Right lobe of liver (tissue), 6 donors: ENCODE data around the gene SLC12A9. TPM values are rescaled to one million over a fixed set of nuclear protein-coding genes. Genes with fewer than 3 reads are reported as not detected.
A peak's percentile ranks its signal among the peaks of the same experiment; 100 is the strongest.

Experiments used
- ATAC-seq, 4 donors: fragments of 200-7000 bp; cut with Tn5 transposase; one replicate each; pipeline ENCODE4 v1.9.1; 2020; ENCODE audit warnings: mild to moderate bottlenecking in 4 of 4, moderate library complexity in 4 of 4
- DNase-seq, 3 donors: peaks; one replicate each; pipeline ENCODE4 v3.0.0-alpha.2; 2020
- H3K27ac ChIP-seq, 3 donors: fragments of 200-600 bp; one replicate each; pipeline ENCODE4 v1.8.0; 2022
- H3K27me3 ChIP-seq, 2 donors: fragments of 200-600 bp; one replicate each; pipeline ENCODE4 v1.8.0; 2022
- H3K36me3 ChIP-seq, 4 donors: fragments of 200-600 bp; sonication (generic) in 1 of 4; one replicate each; pipeline versions ENCODE4 v1.5.1 to v1.8.0; 2017 to 2022; ENCODE audit warnings: control low read depth in 1 of 4
- H3K4me1 ChIP-seq, 4 donors: fragments of 200-600 bp; sonication (generic) in 1 of 4; one replicate each; pipeline versions ENCODE4 v1.5.1 to v1.8.0; 2017 to 2022; ENCODE audit warnings: control low read depth in 1 of 4
- H3K4me3 ChIP-seq, 3 donors: fragments of 200-600 bp; one replicate each; pipeline ENCODE4 v1.8.0; 2022
- H3K9me3 ChIP-seq, 4 donors: fragments of 200-600 bp; sonication (generic) in 1 of 4; one replicate each; pipeline versions ENCODE4 v1.5.1 to v1.8.0; 2017 to 2022; ENCODE audit warnings: control low read depth in 1 of 4
- POLR2A ChIP-seq: fragments of 450-650 bp; IDR thresholded peaks from one replicate; pipeline ENCODE4 v1.6.1; 2017; ENCODE audit warnings: antibody characterized with exemption, mild to moderate bottlenecking
- WGBS: methylation state at CpG from one replicate; pipeline ENCODE4 v1.1.6; 2018; ENCODE audit warnings: low coverage, low lambda C conversion rate; ENCODE audit not compliant: insufficient coverage; ENCODE audit errors: missing lambda C conversion rate; 5-methylcytosine and 5-hydroxymethylcytosine counted together
- intact Hi-C, 2 donors: fragments of 100-400 bp; cut with DNase I; formaldehyde crosslinking; loops; one replicate each; pipeline versions ENCODE4 v1.11.2 to v1.14.1; 2022
- total RNA-seq, 6 experiments: library from RNA; depleted of rRNA in 2 of 6; stranded (reverse); fragments of >200 nt in 2 of 6; fragmentation: NEBNext Ultra II Directional in 3 of 6; extraction: Animal tissue kit (Norgen Biotek cat#: 25700) in 3 of 6; gene quantifications; one replicate each; pipeline versions ENCODE4 v1.1.0 to v1.2.4, GENCODE V29; 2016 to 2023
- TF ChIP-seq, protein P1 (sequence below), 4 donors: fragments of 200-600 bp in 3 of 4; fragments of 450-650 bp in 1 of 4; IDR thresholded peaks; one replicate each; pipeline versions ENCODE4 v1.5.1 to v1.8.0; 2016 to 2022; ENCODE audit warnings: antibody characterized with exemption in 4 of 4, mild to moderate bottlenecking in 2 of 4
- donor health status: DM: no; HTN: yes; CAD: no.
- donor health status: DM: no; HTN: no; CAD: no.
- donor health status: DM: no; HTN: no; CAD: no.
- donor health status: DM: no; HTN: yes; CAD: no.
- donor health status: DM: no; HTN: yes; CAD: no.

Gene SLC12A9
- total RNA-seq, 6 experiments from 2014 or later = 7.1 to 10.6 (median 9.2) TPM

DNA sequence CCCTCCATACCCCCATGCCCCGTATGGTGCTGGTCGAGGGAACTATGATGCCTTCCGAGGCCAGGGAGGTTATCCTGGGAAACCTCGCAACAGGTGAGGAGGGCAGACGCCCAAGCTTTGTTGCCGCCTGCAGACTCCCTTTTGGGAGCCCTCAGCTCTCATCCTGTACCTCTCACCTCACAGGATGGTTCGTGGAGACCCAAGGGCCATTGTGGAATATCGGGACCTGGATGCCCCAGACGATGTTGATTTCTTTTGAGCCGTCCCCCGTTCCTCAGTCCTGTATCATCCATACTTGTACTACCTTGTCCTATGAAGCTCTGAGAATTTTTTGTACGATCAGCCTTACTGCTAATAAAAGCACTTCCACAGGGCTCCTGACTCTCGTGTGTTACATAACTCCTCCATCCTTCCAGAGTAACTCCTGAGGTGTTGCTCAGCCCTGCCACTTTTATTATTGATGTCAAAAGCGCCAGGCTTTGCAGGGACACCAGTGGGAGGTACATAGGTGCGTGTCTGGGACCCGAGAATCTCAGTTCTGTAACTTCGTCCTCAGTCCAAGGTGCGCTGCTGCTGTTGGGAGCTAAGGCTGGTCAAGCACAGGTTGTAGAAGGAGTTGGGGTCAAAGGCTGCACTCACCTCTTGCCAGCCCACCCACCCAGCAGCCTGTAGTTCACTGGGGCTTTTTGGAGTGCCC lies 35.9 kb downstream of the SLC12A9 start:
- H3K4me3 ChIP-seq = peak overlapping the region; percentile 77 to 84 (median 82)
- DNase-seq = no peak
- peaks cover 0 to 52% (median 20%) of the 10 kb centered on the region in 4 donors for H3K36me3 ChIP-seq
- no peak for ATAC-seq
- H3K4me1 ChIP-seq = peaks cover 0 to 15% (median 8%) of the 10 kb centered on the region in 4 donors
- H3K9me3 ChIP-seq = no peaks in the 10 kb centered on the region
- 48% methylated on average over 13 of the region's 18 CpGs for WGBS
- no peak for TF ChIP-seq POLR2A
- H3K27me3 ChIP-seq = no peaks in the 10 kb centered on the region
- intact Hi-C loops = no loop called here
- peak overlapping the region in 2 of 3 donors; percentile 61 to 70 for H3K27ac ChIP-seq

DNA sequence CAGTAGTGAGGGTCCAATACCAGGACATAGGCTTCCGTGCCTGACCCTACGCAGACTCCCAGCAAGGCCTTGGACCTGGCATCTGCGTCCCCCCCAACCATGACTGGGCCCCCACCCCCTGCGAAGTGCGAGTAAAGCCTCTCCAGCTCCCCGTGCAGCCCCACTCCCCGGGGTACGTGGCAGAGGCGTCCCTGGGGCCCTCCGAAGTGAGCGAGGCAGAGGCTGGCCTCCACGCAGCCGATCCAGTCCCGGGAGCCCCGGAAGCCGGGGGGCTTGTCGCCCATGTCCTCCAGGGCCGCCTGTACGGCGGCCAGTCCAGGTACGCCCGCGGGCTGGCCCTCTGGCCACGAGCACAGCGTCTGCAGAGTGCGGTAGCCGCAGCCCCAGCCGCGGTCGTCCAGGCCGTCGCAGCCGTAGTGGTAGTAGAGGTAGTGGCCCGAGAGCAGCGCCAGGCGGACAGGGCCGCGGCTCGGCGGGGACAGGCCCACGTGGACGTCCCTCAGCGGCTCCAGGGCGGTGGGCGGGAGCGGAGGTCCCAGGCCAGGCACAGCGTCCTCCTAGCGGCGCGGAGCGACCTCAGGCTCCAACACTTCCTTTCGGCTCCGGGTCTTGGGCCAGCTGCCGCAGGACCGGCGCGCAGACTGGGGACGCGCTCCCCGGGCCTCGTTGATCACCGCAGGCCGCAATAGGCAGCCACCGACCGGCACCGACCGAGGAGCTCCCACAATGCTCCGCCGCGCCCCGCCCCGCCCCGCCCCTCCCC lies 36.7 kb downstream of the SLC12A9 start, which contains the start of gene UFSP1:
TSS of gene UFSP1 (minus strand) at position 728 of the 763 bp plus-strand sequence. CDS start at position 284, 444 bp downstream.
- Histone ChIP-seq H3K4me3 (peak within 1 kb of the TSS; percentile 77 to 84 (median 82)), H3K27ac (peak within 1 kb of the TSS; percentile 65 to 77 (median 77)), H3K36me3 (peaks cover 0 to 46% (median 17%) of the 10 kb centered on the region in 4 donors), H3K9me3 (no peaks in the 10 kb centered on the region), H3K27me3 (no peaks in the 10 kb centered on the region), H3K4me1 (peaks cover 0 to 15% (median 8%) of the 10 kb centered on the region in 4 donors)
- peak; percentile 48 to 68 (median 65) for ATAC-seq
- WGBS = no CpG with 5 or more reads among the region's 73 CpGs
- no peak for DNase-seq
- intact Hi-C loops = no loop called here
- TF ChIP-seq POLR2A = peak; percentile 58
- TF ChIP-seq, protein P1, sequence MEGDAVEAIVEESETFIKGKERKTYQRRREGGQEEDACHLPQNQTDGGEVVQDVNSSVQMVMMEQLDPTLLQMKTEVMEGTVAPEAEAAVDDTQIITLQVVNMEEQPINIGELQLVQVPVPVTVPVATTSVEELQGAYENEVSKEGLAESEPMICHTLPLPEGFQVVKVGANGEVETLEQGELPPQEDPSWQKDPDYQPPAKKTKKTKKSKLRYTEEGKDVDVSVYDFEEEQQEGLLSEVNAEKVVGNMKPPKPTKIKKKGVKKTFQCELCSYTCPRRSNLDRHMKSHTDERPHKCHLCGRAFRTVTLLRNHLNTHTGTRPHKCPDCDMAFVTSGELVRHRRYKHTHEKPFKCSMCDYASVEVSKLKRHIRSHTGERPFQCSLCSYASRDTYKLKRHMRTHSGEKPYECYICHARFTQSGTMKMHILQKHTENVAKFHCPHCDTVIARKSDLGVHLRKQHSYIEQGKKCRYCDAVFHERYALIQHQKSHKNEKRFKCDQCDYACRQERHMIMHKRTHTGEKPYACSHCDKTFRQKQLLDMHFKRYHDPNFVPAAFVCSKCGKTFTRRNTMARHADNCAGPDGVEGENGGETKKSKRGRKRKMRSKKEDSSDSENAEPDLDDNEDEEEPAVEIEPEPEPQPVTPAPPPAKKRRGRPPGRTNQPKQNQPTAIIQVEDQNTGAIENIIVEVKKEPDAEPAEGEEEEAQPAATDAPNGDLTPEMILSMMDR (IDR thresholded peaks at IDR 0.05) = peak in 1 of 4 donors; percentile 11

DNA sequence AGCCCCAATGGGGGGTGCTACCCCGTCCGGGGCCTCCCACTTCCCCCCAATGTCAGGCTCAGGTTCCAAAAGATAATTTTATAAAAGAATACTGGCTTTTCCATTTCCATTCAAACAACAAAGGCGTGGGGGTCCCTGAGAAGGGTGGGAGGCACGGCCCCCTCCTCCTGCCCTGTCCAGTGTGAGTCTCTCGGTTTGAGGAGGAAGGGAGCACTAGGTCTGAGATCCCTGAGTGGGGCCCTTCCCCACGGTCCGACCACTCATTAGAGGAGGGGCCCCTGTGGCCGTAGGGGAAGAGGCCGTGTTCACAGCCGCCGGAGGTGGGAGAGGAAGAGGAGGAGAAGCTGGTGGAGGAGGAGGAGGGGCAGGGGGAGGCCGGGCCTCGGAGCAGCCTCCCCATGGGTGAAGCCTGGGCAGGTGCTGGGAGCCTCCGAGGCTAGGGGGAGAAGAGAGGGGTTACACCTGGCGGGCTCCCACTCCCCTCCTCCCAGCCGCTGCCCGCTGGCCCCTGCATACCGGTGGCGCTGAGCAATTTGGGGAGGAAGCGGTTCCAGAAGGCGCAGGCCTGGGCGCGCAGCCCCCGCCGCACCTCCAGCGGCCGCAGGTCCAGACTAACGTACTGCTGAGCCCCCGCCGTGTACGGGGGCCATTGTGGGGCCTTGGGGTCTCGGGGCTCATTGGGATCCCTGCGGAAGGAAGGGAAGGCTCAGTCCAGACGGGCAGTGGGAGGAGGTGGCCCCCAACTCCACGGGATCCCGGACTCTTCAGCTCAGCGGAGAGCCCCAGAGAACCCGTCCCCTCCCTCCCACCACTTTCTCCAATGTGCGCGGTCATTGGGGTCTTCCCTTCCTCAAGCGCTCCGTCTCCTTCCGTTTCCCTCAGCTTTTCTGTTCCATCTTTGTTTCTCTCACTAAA lies 38.4 kb downstream of the SLC12A9 start:
- ATAC-seq (no peak), DNase-seq (no peak)
- 42% methylated on average over 13 of the region's 43 CpGs for WGBS
- Histone ChIP-seq H3K4me3 (peak overlapping the region in 2 of 3 donors; percentile 77 to 84), H3K27me3 (no peaks in the 10 kb centered on the region), H3K4me1 (peaks cover 0 to 21% (median 9%) of the 10 kb centered on the region in 4 donors), H3K27ac (peak overlapping the region; percentile 40 to 77 (median 44)), H3K36me3 (peaks cover 0 to 28% (median 8%) of the 10 kb centered on the region in 4 donors), H3K9me3 (no peaks in the 10 kb centered on the region)
- TF ChIP-seq, protein P1 (IDR thresholded peaks at IDR 0.05) = no peak
- no peak for TF ChIP-seq POLR2A
- intact Hi-C loops = loop anchor here (5.0 kb wide), 1 partner anchor 171 kb away; no protein-coding TSS in a partner anchor

DNA sequence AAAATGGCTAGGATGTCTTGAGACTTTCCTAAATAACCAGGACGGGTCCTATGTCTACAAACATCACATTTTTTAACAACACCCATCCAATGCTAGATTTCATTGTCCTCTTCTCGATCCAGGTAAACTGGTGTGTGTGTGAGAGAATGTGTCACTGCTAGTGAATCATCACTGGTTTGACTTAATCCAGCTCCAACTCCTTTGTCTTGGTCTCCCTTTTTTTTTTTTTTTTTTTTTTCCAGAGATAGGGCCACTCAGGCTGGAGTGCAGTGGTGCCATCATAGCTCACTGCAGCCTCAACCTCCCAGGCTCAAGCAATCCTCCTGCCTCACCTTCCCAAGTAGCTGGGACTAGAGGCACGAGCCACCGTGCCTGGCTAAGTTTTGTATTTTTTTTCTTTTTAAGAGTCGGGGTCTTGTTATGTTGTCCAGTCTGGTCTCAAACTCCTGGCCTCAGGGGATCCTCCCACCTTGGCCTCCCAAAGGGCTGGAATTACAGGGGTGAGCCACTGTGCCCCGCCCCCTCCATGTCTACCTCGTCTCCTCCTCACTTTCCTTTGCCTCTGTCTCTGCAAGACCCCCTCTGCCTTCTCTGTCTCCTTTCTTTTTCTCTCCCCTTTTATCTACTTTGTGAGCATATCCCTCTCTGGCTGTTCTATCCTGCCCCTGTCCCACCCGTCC lies 39.2 kb downstream of the SLC12A9 start:
- 56% methylated on average over 5 of the region's 8 CpGs for WGBS
- H3K9me3 ChIP-seq = no peaks in the 10 kb centered on the region
- no peak for DNase-seq
- no peak for ATAC-seq
- no peaks in the 10 kb centered on the region for H3K27me3 ChIP-seq
- peaks cover 0 to 25% (median 11%) of the 10 kb centered on the region in 4 donors for H3K4me1 ChIP-seq
- H3K4me3 ChIP-seq = no peak overlapping the region
- TF ChIP-seq, protein P1 (IDR thresholded peaks at IDR 0.05) = no peak
- TF ChIP-seq POLR2A = no peak
- H3K27ac ChIP-seq = no peak overlapping the region
- intact Hi-C loops = loop anchor here (5.0 kb wide), 1 partner anchor 171 kb away; no protein-coding TSS in a partner anchor
- peaks cover 0 to 20% (median 4%) of the 10 kb centered on the region in 4 donors for H3K36me3 ChIP-seq
